HL-60/S4 treated with retinoic acid at 250 ng/mL for 4 days and 3 days (cell line): ENCODE data around the gene NPLOC4.
"Not testable (repeated sequence)": the region's sequence is repeated elsewhere in the genome, so short reads cannot be mapped to it uniquely, and the experiment has no call there.

ENCODE experiments used
- in situ Hi-C: fragments of 300-500 bp; cut with MboI; formaldehyde crosslinking; loops from 2 replicates; pipeline ENCODE4 v1.7.0; 2022; ENCODE audit warnings: low sequenced_read_pairs

Gene NPLOC4

DNA sequence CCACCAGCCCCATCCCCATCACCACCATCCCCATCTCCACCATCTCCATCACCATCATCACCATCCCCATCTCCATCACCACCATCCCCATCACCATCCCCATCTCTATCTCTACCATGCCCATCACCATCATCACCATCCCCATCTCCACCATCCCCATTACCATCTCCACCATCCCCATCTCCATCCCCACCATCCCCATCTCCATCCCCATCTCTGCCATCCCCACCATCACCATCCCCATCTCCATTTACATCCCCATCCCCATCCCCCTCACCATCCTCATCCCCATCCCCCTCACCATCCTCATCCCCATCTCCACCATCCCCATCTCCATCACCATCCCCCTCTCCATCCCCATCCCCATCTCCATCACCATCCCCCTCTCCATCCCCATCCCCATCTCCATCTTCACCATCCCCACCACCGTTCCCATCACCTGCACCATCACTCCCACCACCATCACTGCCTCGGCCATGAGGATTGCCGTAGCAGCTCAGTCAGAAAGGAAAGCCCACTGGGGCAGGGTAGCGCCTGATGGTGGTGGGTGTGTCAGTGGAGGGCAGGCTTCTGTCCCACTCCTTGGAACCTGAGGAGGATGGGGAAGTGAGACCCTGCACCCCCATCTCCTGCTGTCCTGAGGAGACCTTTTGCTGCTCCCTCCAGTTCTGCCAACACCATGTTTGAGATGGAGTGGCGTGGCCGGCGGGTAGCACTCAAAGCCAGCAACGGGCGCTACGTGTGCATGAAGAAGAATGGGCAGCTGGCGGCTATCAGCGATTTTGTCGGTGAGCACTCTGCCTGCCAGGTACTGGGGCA, 101.2 kb downstream of the NPLOC4 start:
- in situ Hi-C loops = no loop called here

DNA sequence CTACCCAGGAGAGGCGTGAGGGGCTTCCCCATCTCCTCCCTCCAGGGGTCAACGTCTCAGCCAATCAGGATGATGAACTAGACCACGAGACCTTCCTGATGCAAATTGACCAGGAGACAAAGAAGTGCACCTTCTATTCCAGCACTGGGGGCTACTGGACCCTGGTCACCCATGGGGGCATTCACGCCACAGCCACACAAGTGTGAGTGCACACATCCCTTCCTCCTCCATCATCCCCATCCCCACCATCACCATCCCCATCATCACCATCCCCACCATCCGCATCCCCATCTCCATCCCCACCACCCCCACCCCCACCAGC, 101.9 kb downstream of the NPLOC4 start:
- in situ Hi-C loops = no loop called here

DNA sequence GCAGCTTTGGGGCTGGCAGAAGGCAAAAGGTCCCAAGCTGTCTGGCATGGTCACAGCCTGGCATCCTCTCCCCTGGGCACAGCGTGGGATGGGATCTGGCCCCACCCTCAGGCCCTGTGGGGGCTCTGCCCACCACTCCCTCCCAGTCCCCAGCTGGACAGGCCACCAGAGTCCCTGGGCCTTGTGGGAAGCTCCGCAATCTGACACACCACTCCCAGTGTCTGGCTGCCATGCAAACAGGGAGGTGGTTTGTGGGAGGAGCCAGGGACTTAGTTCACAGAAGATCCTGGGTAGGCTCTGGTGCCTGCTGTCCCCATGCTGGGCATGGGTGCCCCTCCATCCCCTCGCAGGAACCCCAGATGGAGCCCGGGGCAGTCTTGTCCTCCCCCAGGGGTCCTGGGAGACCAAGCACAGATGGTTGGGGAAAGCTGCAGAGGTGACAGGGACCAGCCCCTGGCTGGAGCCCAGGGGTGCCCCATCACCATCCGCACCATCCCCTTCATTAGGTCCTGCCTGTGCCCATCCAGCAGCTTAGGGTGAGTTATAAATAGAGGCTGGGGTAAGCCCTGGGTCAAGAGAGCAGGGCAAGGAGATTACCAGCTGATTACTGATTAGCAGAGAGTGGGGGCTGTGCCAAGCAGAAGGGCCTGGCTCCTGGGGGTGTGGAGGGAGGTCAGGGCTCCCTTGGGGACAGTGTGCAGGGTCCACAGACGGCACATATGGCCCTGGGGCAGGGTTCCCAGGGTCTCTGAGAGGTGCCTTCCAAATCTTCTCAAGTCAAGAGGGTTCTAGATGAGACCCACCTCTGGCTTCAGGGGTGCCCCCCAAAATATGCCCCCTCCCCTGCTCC, 102.5 kb downstream of the NPLOC4 start:
- in situ Hi-C loops = no loop called here

DNA sequence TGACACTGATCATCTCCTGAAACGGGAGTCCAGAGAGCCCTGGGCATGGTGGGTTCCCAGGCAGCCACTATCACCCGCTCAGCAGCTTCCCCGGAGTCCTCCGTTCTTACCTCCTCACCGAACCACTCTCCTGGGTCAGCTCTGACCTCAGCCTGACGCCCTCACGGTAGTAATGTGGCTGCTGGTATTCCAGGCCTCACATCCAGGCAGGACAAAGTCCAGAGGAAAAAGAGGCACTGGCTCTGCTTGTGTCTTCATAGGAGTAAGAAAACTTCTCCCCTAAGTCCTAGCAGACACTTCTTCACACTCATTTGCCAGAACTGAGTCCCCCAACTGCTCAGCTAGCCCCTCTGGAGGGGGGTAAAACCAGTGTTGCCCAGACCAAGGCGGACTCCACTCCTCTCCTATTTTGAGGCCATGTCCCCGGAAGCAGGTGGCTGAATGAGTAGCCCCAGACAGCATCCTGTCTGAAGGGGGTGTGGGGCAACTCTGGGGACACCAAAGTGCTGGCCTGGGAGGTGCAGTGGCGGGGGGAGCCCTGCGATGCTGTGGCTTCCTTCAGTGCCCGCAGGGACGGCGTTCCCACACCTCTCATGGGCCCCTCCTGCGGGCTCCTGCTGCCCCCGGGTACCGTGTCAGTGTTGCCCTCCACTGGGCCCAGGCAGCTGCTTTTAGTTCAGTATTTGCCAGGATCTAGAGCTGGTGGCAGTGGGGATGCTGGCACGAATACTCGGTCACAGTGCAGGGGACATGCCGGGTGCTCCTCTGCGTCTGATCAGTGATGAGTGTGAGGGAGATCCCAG, 103.4 kb downstream of the NPLOC4 start:
- in situ Hi-C loops = no loop called here

DNA sequence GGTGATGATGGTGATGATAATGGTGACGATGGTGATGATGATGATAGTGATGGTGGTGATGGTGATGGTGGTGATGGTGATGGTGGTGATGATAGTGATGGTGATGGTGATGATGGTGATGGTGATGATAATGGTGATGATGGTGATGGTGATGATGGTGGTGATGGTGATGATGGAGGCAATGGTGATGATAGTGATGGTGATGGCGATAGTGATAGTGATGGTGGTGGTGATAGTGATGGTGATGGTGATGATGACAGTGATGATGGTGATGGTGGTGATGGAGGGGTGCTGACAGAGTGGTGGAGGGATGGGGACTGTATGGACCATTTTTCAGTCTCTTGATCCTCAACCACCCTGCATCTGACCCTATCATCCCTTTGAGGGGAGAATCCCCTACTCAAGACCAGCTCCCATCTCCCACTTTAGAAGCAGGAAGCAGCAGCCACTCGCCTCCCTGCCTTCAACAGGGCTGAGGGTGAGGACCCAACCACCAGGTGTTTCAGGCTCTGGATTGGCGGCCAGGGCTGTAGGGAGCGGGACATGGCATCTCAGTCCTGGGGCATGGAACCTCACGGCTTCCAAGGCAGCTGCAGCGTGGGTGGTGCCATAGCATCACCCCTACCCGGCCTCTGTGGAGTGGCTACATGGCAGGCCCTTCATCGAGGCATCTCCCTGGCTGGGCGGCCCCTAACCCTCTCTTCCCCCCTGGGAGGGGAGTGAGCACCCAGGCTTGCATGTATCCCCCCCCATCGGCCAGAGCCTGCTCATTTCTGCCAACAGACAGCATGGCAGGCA, 104.2 kb downstream of the NPLOC4 start:
- in situ Hi-C loops = no loop called here

DNA sequence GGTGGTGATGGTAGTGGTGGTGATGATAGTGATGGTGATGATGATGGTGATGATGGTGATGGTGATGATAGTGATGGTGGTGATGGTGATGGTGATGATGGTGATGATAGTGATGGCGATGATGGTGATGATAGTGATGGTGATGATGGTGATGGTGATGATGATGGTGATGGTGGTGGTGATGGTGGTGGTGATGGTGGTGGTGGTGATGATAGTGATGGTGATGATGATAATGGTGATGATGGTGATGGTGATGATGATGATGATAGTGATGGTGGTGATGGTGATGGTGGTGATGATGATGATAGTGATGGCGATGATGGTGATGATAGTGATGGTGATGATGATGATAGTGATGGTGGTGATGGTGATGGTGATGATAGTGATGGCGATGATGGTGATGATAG, 104.9 kb downstream of the NPLOC4 start:
- in situ Hi-C loops = not testable (repeated sequence)

DNA sequence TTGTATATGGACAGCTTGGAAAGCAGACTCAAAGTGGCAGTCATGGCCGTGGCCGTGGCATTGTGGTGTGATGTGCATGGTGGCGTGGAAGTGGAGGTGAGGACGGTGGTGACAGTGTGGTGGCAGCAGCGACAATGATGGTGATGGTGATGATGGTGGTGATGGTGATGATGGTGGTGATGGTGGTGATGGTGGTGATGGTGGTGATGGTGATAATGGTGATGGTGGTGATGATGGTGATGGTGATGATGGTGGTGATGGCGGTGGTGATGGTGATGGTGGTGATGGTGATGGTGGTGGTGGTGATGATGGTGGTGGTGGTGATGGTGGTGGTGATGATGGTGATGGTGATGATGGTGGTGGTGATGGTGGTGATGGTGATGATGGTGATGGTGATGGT, 105.9 kb downstream of the NPLOC4 start:
- in situ Hi-C loops = not testable (repeated sequence)

DNA sequence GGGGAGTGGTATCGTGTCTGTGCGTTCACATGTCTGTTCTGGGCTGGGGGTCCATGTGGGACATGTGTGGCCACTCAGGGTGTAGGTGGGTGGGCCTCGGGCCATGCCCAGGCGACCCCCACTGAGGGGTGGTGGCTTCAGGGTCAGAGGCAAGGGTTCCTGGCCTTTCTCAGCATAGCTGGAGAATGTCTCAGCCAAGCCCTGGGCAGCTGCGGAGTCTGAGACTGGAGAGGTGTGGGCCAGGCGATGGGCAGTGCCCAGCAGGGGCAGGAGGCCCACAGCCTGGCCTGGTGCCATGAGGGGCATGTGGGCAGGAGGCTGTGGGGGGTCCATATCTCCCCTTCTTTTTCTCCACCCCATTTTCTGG, 107.5 kb downstream of the NPLOC4 start:
- in situ Hi-C loops = no loop called here

DNA sequence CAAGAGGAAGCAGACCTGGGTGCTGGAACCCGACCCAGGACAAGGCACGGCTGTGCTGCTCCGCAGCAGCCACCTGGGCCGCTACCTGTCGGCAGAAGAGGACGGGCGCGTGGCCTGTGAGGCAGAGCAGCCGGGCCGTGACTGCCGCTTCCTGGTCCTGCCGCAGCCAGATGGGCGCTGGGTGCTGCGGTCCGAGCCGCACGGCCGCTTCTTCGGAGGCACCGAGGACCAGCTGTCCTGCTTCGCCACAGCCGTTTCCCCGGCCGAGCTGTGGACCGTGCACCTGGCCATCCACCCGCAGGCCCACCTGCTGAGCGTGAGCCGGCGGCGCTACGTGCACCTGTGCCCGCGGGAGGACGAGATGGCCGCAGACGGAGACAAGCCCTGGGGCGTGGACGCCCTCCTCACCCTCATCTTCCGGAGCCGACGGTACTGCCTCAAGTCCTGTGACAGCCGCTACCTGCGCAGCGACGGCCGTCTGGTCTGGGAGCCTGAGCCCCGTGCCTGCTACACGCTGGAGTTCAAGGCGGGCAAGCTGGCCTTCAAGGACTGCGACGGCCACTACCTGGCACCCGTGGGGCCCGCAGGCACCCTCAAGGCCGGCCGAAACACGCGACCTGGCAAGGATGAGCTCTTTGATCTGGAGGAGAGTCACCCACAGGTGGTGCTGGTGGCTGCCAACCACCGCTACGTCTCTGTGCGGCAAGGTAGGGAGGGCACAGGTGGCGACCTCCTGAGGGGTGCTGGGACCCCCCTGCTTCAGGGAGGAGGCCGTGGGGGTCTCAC, 108.1 kb downstream of the NPLOC4 start:
- in situ Hi-C loops = no loop called here

DNA sequence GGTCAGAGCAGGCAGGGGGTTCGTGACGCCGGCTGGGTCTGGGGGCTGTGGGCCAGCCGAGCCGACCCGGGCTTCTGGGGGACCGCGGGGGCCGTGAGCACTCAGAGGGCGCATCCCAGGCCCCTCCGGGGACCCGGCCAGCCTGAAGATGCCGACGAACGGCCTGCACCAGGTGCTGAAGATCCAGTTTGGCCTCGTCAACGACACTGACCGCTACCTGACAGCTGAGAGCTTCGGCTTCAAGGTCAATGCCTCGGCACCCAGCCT, 108.6 kb downstream of the NPLOC4 start:
- in situ Hi-C loops = no loop called here

DNA sequence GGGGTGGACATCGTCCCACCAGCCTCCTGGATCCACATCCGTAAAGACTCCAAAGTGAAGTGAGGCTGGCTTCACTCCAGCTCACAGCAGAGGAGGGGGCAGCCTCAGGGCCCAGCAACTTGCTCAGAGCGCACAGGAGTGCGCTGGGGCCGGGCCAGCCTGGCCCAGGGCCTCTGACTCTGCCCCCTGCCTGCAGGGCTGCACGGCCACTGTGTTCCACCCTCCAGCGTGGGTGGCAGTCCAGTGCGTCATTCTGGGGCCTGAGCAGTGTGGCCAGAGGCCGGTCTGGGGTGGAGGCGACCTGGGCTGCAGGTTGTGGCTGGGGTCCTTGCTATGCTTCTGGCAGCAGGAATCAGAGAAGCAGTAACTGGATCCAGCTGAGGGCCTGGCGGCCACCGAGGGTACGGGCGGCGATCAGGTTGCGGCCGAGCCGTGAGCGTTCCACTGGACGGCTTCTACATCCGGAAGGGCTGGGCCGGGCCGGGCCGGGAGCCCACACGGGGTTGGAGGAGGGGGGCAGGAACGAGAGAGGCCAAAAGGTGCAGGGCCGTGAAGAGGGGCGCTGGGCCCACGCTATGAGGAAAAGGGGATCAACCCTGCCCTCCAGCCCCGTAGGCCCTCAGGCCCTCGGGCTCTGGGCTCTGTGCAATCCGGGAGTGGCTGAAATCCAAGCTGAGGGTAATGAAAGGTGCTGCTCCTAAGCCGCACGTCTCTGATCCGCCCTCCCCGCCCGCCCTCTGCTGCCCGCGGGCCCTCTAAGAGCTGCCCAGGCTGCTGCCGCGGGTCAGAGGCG, 109.1 kb downstream of the NPLOC4 start, which contains the start of gene FSCN2:
Gene FSCN2 (plus strand): TSS at position 787 of the 793 bp plus-strand sequence. CDS start 155 bp downstream, outside the sequence.
- in situ Hi-C loops = no loop called here

DNA sequence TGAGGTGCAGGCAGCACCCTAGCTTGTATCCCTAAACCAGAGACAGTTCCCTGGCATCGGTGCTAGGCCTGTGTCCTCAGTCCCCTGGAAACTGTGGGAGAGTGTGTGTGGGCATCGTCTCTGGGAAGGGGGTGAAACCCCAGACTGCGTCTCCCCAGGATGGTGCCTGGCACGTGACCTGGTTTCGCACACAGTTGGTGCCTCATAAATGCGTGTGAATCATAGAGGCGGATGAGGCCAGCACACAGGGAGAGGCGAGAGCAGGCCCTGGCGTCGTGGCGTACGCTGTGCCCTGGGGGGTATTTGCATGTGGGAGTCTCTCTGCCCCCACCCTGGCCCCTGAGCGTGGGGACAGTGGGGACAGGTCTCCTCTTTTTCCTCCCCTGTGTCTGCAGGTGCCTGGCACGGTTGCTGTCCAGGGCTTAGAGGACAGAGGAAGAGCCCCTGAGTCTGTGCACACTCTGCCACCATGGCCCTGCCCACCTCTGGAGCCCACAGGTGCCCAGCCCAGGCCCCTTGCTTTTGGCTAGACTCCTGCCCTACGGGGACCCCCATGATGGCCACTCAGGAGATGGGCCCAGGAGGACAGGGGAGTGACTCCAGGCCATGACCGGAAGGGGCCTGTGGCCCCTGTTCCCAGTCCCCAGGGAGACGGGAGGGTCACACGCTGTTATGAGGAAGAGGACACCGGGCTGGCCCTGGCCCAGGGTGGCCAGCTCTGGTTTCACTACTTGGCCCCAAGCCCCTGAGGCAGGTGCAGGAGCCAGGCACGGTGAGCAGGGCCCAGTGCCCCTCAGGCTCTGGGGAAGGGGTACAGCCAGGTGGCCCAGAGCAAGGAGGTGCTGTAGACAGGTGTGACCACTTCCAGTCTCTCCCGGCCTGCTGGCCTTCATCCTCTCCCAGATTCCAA, 110.0 kb downstream of the NPLOC4 start:
- in situ Hi-C loops = no loop called here

DNA sequence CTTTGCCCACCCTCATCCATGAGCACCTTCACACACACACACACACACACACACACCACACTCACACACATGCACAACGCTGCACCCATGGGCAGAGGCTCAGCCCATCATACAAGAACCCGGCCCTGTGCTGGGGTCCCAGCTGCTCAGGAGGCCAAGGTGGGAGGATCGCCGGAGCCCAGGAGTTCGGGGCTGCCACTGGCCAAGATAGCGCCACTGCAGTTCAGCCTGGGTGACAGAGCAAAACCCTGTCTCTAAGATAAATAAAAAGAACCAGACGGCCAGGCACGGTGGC, 112.1 kb downstream of the NPLOC4 start:
- in situ Hi-C loops = no loop called here

DNA sequence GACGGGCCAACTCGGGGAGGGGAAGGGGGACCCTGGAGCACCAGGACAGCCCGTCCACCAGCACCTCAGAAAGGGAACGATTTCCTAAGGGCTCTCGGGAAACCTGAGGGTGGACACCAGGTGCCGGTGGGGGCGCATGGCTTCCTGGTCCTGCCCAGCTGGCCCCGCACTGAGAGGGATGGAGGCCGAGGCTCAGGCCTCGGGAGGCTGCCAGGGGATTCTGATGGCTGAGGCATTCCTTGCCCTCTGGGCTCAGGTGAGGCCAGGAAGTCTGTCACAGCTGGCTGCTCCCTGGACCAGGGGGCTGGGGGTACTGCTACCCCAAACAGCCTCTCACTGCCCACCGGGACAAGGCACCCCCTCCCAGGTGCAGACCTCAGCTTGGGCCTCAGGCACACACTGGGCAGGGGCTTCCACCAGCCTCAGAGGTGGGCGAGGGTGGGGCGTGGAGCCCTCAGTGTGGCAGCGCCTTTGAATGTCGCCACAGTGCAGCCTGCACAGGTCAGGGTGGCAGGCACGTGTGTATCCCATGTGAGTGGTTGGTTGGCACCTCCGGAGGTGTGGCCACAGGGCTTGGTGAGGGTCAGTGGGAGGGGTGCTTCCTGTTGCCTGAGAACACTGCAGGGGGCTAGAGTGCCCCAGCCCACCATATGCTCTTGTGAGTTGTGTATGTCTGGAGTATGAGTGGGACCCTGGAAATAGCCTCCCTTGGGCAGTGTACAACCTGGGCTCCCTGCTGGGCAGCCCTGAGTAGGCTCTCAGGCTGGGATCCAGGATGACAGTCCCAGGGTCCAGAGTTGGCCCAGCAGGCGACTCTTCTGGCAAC, 112.7 kb downstream of the NPLOC4 start:
- in situ Hi-C loops = no loop called here

DNA sequence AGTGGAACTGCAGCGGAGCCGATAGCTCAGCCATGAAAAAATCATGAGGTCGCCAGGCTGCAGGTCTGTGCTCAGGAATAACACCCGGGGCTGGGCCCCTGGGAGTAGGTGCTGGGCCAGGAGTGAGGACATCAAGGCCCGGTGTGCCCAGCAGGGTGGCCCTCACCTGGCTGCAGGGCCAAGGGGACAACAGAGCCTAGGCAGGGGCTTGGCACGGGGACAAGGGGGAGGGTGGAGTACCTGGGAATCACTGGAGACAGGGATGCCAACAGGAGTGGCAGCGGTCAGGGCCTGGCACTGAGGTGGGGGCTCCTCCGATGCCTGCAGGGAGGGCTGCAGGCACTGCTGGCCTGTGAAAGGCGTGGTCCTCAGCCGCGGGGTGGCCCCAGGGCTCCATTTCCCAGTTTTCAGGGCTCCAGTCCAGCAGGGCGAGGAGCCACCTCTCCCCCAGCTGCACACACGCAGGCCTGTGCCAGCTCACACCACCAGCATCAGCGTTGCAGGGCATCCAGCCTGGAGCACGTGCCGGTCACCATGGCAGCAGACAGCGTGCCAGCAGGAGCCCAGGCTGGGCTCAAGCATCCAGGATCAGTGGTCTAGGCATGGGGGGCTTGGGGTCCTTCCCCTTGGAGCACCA, 113.4 kb downstream of the NPLOC4 start:
- in situ Hi-C loops = no loop called here

DNA sequence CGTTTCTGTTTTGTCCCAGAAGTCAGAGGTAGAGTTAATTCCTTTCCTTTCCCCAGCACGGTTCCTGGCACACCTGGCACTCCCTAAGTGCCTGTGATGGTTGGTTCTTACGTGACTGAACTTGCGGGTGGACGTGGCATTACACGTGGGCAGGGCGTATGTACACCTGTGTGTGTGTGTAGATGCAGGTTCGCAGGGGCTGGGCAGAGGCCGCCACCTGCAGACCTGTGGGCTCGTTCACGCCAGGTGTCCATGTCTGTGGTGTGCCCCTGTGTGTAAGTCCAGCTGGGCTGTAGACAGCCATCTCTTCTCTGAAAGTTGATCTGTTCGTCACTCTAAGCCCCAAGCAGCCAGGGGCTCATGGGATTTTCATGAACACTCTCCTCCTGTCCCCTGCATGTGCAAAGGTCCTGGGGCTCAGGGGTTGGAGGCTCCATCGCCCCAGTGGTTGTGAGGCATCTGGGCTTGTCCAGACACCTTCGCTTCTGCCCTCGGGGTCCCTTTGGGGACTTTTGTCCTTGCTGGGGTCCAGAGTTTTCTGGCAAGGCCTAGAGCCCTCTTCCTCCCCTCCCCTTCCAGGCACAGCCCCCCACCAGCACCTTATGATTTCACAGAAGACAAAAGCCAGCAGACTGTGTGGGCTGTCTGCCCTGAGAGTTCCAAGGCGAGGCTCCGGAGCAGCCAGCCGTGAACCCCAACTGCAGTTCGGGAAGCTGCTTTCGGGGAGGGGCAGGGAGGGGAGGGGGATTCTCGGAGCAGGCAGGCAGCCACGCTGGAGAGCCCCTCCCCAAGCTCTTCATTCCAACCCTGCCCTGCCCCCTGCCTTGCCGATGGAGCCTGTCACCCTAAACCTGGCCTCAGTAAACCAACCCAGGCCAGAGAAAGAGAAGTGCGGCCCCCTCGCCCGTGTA, 114.2 kb downstream of the NPLOC4 start:
- in situ Hi-C loops = no loop called here
